Hepatocyte (in vitro differentiated cells): Measurements from ENCODE around the gene VPS41. TPM values are rescaled to one million over a fixed set of nuclear protein-coding genes. Genes with fewer than 3 reads are reported as not detected.

Source experiments
- DNase-seq: peaks from one replicate; pipeline ENCODE4 v3.0.0-alpha.2; 2016; ENCODE audit warnings: low spot score
- H2AFZ ChIP-seq: fragments of 200-600 bp; sonication (generic); 2 replicates; pipeline ENCODE4 v1.6.0; 2016; ENCODE audit warnings: antibody characterized with exemption, mild to moderate bottlenecking
- H3K27ac ChIP-seq: fragments of 200-600 bp; sonication (generic); 2 replicates; pipeline ENCODE4 v1.5.1; 2016; ENCODE audit warnings: mild to moderate bottlenecking
- H3K27me3 ChIP-seq: fragments of 200-600 bp; sonication (generic); 2 replicates; pipeline ENCODE4 v1.6.1; 2016
- H3K36me3 ChIP-seq: fragments of 200-600 bp; sonication (generic); replicated peaks from 2 replicates; pipeline ENCODE4 v1.5.1; 2016; ENCODE audit warnings: low read depth; ENCODE audit not compliant: insufficient read depth
- H3K4me1 ChIP-seq: fragments of 200-600 bp; sonication (generic); 2 replicates; pipeline ENCODE4 v1.5.1; 2016; ENCODE audit warnings: mild to moderate bottlenecking, moderate library complexity; ENCODE audit not compliant: insufficient read depth
- H3K4me2 ChIP-seq: fragments of 200-600 bp; sonication (generic); 2 replicates; pipeline ENCODE4 v1.6.0; 2016
- H3K4me3 ChIP-seq: fragments of 200-600 bp; sonication (generic); 2 replicates; pipeline ENCODE4 v1.5.1; 2016; ENCODE audit warnings: mild to moderate bottlenecking
- H3K79me2 ChIP-seq: fragments of 200-600 bp; sonication (generic); 2 replicates; pipeline ENCODE4 v1.6.0; 2017; ENCODE audit warnings: mild to moderate bottlenecking
- H3K9me2 ChIP-seq: fragments of 200-600 bp; sonication (generic); replicated peaks from 2 replicates; pipeline ENCODE4 v1.6.0; 2017; ENCODE audit warnings: mild to moderate bottlenecking; ENCODE audit not compliant: insufficient read depth
- H3K9me3 ChIP-seq: fragments of 200-600 bp; sonication (generic); 2 replicates; pipeline ENCODE4 v1.5.1; 2016; ENCODE audit warnings: low read depth, mild to moderate bottlenecking
- H4K20me1 ChIP-seq: fragments of 200-600 bp; sonication (generic); 2 replicates; pipeline ENCODE4 v1.6.0; 2016; ENCODE audit warnings: mild to moderate bottlenecking; ENCODE audit not compliant: insufficient read depth, poor library complexity, severe bottlenecking
- EZH2 ChIP-seq: fragments of 200-600 bp; sonication (generic); IDR thresholded peaks from 2 replicates; pipeline ENCODE4 v1.6.1; 2016; ENCODE audit warnings: antibody characterized with exemption, mild to moderate bottlenecking, borderline replicate concordance
- EZH2phosphoT487 ChIP-seq: fragments of 200-600 bp; sonication (generic); IDR thresholded peaks from one replicate; pipeline ENCODE4 v1.6.1; 2018; ENCODE audit warnings: antibody characterized with exemption, mild to moderate bottlenecking, low read depth, moderate library complexity; ENCODE audit not compliant: unreplicated experiment, severe bottlenecking
- WGBS: methylation state at CpG from one replicate; pipeline ENCODE4 v1.1.6; 2016; ENCODE audit warnings: low lambda C conversion rate; ENCODE audit errors: missing lambda C conversion rate; 5-methylcytosine and 5-hydroxymethylcytosine counted together
- polyA plus RNA-seq: library from polyadenylated mRNA; unstranded; fragments of >200 nt; fragmentation: Nextera tagmentation; extraction: Ambion mirVana; gene quantifications from 2 replicates; pipeline ENCODE4 v1.2.1, GENCODE V29; 2016
- total RNA-seq: library from RNA; depleted of rRNA; stranded (reverse); fragments of >200 nt; gene quantifications from 2 replicates; pipeline ENCODE4 v1.2.3, GENCODE V29; 2014
- TF ChIP-seq, protein P1 (sequence below): fragments of 200-600 bp; sonication (generic); IDR thresholded peaks from 2 replicates; pipeline ENCODE4 v1.5.1; 2016; ENCODE audit warnings: antibody characterized with exemption, mild to moderate bottlenecking; ENCODE audit not compliant: poor library complexity

VPS41 gene
- total and polyA plus RNA-seq, 2 experiments from 2014 or later = 40.1 to 70.9 TPM

DNA sequence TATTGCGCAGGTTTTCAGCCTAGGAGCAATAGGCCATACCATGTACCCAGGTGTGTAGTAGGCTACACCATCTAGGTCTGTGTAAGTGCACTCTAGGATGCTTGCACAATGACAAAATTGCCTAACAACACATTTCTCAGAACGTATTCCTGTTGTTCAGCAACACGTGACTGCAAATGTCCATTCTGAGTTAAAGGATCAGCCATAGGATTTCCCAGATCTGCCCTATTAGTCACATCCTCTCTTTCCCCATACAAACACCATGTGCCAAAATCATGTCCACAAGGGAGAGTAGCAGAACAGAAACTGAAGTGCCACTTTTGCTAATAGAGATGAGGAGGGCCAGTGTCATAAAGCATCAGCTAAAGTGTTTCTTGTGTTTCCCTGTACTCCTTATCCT lies 235.2 kb downstream of the VPS41 start:
- H3K9me3 ChIP-seq = no peaks in the 10 kb centered on the region
- H3K36me3 ChIP-seq = no peaks in the 10 kb centered on the region
- H3K4me1 ChIP-seq = no peaks in the 10 kb centered on the region
- no peak overlapping the region for H3K27ac ChIP-seq
- no peaks in the 10 kb centered on the region for H4K20me1 ChIP-seq
- H3K9me2 ChIP-seq = no peaks in the 10 kb centered on the region
- no peak for TF ChIP-seq EZH2
- TF ChIP-seq, protein P1, sequence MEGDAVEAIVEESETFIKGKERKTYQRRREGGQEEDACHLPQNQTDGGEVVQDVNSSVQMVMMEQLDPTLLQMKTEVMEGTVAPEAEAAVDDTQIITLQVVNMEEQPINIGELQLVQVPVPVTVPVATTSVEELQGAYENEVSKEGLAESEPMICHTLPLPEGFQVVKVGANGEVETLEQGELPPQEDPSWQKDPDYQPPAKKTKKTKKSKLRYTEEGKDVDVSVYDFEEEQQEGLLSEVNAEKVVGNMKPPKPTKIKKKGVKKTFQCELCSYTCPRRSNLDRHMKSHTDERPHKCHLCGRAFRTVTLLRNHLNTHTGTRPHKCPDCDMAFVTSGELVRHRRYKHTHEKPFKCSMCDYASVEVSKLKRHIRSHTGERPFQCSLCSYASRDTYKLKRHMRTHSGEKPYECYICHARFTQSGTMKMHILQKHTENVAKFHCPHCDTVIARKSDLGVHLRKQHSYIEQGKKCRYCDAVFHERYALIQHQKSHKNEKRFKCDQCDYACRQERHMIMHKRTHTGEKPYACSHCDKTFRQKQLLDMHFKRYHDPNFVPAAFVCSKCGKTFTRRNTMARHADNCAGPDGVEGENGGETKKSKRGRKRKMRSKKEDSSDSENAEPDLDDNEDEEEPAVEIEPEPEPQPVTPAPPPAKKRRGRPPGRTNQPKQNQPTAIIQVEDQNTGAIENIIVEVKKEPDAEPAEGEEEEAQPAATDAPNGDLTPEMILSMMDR = no peak
- TF ChIP-seq EZH2phosphoT487 = no peak
- 76% methylated on average over 3 of the region's 3 CpGs for WGBS
- H3K27me3 ChIP-seq = no peaks in the 10 kb centered on the region
- no peak overlapping the region for H3K4me2 ChIP-seq
- no peaks in the 10 kb centered on the region for H3K79me2 ChIP-seq
- no peak overlapping the region for H2AFZ ChIP-seq
- H3K4me3 ChIP-seq = no peak overlapping the region
- DNase-seq = no peak

Other genes starting within 250 kb of the VPS41 start
- gene POU6F2, start 68.7 kb upstream of the VPS41 start, total RNA-seq = 0.67 and 0.88 TPM in 2 replicates
- gene POU6F2, start 68.7 kb upstream of the VPS41 start, polyA plus RNA-seq = 1.3 and 1.4 TPM in 2 replicates